IMR-90 (cell line): ENCODE results near the gene NTMT1.

Experiments
- BHLHE40 ChIP-seq: fragments of 150-350 bp; IDR thresholded peaks from 2 replicates; pipeline ENCODE4 v1.6.1; 2016; ENCODE audit warnings: mild to moderate bottlenecking, low read depth, low read length
- CEBPB ChIP-seq: IDR thresholded peaks from 2 replicates; pipeline ENCODE4 v1.6.1; 2012; ENCODE audit warnings: low read depth, low read length, improper control_type of control experiment
- CHD1 ChIP-seq: IDR thresholded peaks from 2 replicates; pipeline ENCODE4 v1.6.1; 2012; ENCODE audit warnings: low read depth, low read length, improper control_type of control experiment
- CTCF ChIP-seq: conservative IDR thresholded peaks from 2 replicates; pipeline ENCODE4 v1.5.1; 2012; ENCODE audit warnings: mild to moderate bottlenecking, low read depth, low read length, improper control_type of control experiment
- ELK1 ChIP-seq: fragments of 150-350 bp; IDR thresholded peaks from 2 replicates; pipeline ENCODE4 v1.6.1; 2016; ENCODE audit warnings: low read depth, mild to moderate bottlenecking, low read length, moderate library complexity, borderline replicate concordance
- POLR2A ChIP-seq: IDR thresholded peaks from 2 replicates; pipeline ENCODE4 v1.6.1; 2012; ENCODE audit warnings: mild to moderate bottlenecking, low read depth, low read length
- RAD21 ChIP-seq: IDR thresholded peaks from 2 replicates; pipeline ENCODE4 v1.6.1; 2012; ENCODE audit warnings: low read length, improper control_type of control experiment
- RFX5 ChIP-seq: IDR thresholded peaks from 2 replicates; pipeline ENCODE4 v1.8.0; 2012; ENCODE audit warnings: low read depth, mild to moderate bottlenecking, low read length, moderate library complexity
- USF2 ChIP-seq: fragments of 150-350 bp; IDR thresholded peaks from 2 replicates; pipeline ENCODE4 v1.6.1; 2017; ENCODE audit warnings: mild to moderate bottlenecking, antibody characterized with exemption, low read length, low read depth

GRCh38 chr9:129632460-129632859 lies 6.5 kb downstream of the NTMT1 start:
- TF ChIP-seq CTCF (no peak), USF2 (no peak), CEBPB (no peak), RFX5 (no peak), ELK1 (no peak), RAD21 (no peak), BHLHE40 (no peak), POLR2A (no peak), CHD1 (no peak)
